H7 (cell line): ENCODE data around the gene GID8. TPM values are rescaled to one million over a fixed set of nuclear protein-coding genes. Genes with fewer than 3 reads are reported as not detected.

ENCODE experiments used
- DNase-seq: peaks from one replicate; pipeline ENCODE4 v3.0.0; 2012
- H3K27me3 ChIP-seq: 2 replicates; pipeline ENCODE4 v1.6.0; 2011; ENCODE audit warnings: mild to moderate bottlenecking, low read length; ENCODE audit not compliant: control insufficient read depth, insufficient read depth
- H3K36me3 ChIP-seq: replicated peaks from 2 replicates; pipeline ENCODE4 v1.5.1; 2011; ENCODE audit warnings: low read length; ENCODE audit not compliant: control insufficient read depth, insufficient read depth
- H3K4me3 ChIP-seq: 2 replicates; pipeline ENCODE4 v1.5.1; 2011; ENCODE audit warnings: low read depth, mild to moderate bottlenecking, control low read depth, low read length, moderate library complexity; ENCODE audit not compliant: insufficient read depth
- total RNA-seq: library from RNA; depleted of rRNA; stranded (reverse); fragments of >200 nt; shearing (Covaris generic); gene quantifications from 2 replicates; pipeline ENCODE4 v1.2.3, GENCODE V29; 2014

The GID8 gene
- total RNA-seq, 1 experiment from 2014 or later, result 49.1 TPM

GRCh38 chr20:62951896-62952372 is 14.0 kb downstream of the GID8 start:
- H3K36me3 ChIP-seq, result peaks cover 27% of the 10 kb centered on the region
- peak overlapping the region; percentile 54 for H3K4me3 ChIP-seq
- no peaks in the 10 kb centered on the region for H3K27me3 ChIP-seq
- peak; percentile 63 for DNase-seq

DNA sequence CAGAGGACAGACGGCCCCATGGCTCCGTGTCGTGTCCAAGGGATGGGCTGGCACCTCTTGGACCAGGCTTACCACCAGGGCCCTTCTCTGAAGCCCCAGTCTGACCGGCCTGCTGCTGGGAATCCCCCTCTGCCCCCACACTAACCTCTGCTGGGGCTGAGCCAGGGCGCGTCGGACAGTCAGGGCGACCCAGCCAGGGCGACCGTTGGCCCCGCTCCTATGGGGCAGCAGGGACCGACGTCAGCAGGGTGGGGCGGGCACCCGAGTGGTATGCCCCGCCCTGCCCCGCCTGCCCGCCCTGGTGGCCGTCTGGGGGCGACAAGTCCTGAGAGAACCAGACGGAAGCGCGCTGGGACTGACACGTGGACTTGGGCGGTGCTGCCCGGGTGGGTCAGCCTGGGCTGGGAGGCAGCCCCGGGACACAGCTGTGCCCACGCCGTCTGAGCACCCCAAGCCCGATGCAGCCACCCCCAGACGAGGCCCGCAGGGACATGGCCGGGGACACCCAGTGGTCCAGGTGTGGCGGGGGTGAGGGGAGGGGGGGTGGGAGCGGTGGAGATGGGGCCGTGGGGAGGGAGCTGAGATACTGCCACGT is 14.5 kb downstream of the GID8 start, which contains the start of gene SLC17A9:
Gene SLC17A9 (plus strand): TSS at position 337 of the 595 bp plus-strand sequence. CDS start 122 bp downstream, at position 459.
- no peaks in the 10 kb centered on the region for H3K27me3 ChIP-seq
- peak; percentile 96 for DNase-seq
- peak within 1 kb of the TSS; percentile 54 for H3K4me3 ChIP-seq
- H3K36me3 ChIP-seq, result peaks cover 22% of the 10 kb centered on the region

- Histone ChIP-seq H3K4me3 (peak overlapping the region; percentile 54), H3K36me3 (peaks cover 21% of the 10 kb centered on the region), H3K27me3 (no peaks in the 10 kb centered on the region)
- DNase-seq, result peak; percentile 76
Observed at GRCh38 chr20:62952968-62953838, 15.3 kb downstream of the GID8 start.

DNA sequence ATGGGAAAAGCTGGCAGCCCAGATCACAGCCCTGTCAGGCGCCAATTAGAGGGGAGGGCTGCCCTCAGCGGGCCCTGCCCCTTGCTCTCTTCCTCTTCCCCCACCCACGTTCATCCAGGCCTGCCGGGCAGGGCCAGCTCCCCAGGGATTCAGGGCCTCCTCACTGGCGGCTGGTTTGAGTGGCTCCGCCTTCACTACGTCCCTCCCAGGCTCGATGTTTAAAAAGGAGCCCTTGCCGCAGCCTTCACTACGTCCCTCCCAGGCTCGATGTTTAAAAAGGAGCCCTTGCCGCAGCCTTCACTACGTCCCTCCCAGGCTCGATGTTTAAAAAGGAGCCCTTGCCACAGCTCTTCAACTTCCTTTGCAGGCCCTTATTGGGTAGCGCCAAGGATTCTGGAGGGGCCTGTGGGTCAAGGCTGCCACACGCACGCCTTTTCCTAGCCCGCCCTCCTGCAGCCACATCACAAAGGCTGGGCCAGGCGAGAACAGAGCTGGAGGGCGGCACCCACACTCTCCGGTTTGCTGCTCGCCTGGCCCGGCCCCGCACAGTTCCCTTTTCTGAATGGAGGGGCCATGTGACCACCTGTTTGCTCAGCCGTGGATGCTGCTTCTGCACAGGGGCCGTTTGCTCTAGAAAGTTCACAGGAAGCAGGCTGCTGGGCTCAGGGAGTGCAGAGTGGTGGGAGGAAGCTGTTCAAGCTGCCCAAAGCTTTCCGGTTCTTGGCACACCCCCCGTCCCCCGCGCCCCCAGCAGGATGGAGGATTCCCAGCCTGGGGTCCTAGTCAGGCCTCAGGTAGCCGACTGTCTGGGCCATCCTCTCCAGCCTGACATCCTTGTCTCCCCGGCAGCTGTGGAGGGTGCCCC is 16.1 kb downstream of the GID8 start:
- Histone ChIP-seq H3K27me3 (no peaks in the 10 kb centered on the region), H3K36me3 (peaks cover 15% of the 10 kb centered on the region), H3K4me3 (peak overlapping the region; percentile 54)
- DNase-seq, result peak; percentile 89

- H3K4me3 ChIP-seq, result no peak overlapping the region
- no peaks in the 10 kb centered on the region for H3K27me3 ChIP-seq
- peak; percentile 44 for DNase-seq
- peaks cover 4% of the 10 kb centered on the region for H3K36me3 ChIP-seq
Observed at GRCh38 chr20:62955519-62956386, 17.8 kb downstream of the GID8 start.

- Histone ChIP-seq H3K4me3 (no peak overlapping the region), H3K27me3 (no peaks in the 10 kb centered on the region), H3K36me3 (peaks cover 4% of the 10 kb centered on the region)
Observed at GRCh38 chr20:62956387-62957135, 18.6 kb downstream of the GID8 start.

DNA sequence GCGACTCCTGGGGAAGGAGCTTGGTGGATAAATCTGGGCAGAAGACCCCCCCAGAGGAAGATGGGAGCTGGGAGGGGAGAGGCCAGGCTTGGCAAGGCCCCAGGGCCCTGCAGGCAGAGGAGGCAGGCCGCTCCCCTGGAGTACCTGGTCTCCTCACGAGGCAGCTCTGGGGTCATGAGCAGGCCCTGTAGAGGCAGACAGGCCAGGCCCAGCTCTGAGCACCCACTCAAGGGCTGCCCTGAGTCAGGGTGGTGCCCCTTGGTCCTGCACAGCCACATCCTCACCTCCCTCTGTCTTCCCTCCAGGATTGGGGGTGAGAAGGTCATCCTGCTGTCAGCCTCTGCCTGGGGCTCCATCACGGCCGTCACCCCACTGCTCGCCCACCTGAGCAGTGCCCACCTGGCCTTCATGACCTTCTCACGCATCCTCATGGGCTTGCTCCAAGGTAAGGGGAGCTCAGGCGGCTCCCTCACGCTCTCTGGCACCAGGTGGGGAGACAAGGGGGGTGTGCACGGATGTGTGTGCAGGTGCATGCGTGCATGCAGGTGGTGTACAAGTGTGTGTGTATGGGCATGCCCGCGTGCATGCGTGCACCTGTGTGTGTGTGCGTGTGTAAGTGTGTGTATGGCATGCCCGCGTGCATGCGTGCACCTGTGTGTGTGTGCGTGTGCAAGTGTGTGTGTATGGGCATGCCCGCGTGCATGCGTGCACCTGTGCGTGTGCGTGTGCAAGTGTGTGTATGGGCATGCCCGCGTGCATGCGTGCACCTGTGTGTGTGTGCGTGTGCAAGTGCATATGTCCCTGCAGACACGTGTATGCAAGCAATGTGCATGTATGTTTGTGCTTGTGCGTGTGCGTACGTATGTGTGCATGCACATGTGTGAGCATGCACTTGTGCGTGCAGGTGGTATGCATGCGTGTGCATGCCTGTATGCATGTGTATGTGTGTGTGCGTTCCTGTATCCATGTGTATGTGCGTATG is 19.5 kb downstream of the GID8 start:
- Histone ChIP-seq H3K36me3 (peaks cover 6% of the 10 kb centered on the region), H3K27me3 (no peaks in the 10 kb centered on the region), H3K4me3 (no peak overlapping the region)
- DNase-seq, result no peak

More at GRCh38 chr20:62956387-62957135, 18.6 kb downstream of the GID8 start:
- DNase-seq, result no peak

- H3K4me3 ChIP-seq, result no peak overlapping the region
- no peak for DNase-seq
- no peaks in the 10 kb centered on the region for H3K27me3 ChIP-seq
- H3K36me3 ChIP-seq, result peaks cover 8% of the 10 kb centered on the region
Observed at GRCh38 chr20:62958388-62959100, 20.6 kb downstream of the GID8 start.

GRCh38 chr20:62959101-62959971 is 21.4 kb downstream of the GID8 start:
- no peak for DNase-seq
- Histone ChIP-seq H3K36me3 (peaks cover 9% of the 10 kb centered on the region), H3K4me3 (no peak overlapping the region), H3K27me3 (no peaks in the 10 kb centered on the region)

- Histone ChIP-seq H3K36me3 (peaks cover 9% of the 10 kb centered on the region), H3K27me3 (no peaks in the 10 kb centered on the region), H3K4me3 (no peak overlapping the region)
- DNase-seq, result no peak
Observed at GRCh38 chr20:62959998-62960436, 22.1 kb downstream of the GID8 start.
